ENCODE results near the gene VRK2.

DNA sequence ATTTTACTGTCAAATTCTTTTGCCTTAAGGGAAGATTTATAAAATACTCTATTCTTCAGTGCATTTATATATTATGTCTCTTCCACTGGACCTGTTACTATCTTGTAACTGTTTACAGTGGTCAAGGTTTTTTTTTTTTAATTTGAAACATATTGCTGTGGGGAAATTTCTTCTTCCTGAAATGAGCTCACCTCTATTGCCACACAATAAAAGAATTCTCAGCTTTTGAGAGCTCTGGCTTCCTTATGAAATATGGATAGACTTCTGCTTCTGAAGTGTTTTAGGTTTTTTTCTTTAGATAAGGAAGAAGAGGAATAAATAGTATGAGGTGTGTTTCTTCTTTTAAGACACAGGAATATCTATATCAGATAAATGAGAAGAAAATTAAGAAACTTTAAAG, 7.7 kb downstream of the VRK2 start:
- TF ChIP-seq, protein P1, sequence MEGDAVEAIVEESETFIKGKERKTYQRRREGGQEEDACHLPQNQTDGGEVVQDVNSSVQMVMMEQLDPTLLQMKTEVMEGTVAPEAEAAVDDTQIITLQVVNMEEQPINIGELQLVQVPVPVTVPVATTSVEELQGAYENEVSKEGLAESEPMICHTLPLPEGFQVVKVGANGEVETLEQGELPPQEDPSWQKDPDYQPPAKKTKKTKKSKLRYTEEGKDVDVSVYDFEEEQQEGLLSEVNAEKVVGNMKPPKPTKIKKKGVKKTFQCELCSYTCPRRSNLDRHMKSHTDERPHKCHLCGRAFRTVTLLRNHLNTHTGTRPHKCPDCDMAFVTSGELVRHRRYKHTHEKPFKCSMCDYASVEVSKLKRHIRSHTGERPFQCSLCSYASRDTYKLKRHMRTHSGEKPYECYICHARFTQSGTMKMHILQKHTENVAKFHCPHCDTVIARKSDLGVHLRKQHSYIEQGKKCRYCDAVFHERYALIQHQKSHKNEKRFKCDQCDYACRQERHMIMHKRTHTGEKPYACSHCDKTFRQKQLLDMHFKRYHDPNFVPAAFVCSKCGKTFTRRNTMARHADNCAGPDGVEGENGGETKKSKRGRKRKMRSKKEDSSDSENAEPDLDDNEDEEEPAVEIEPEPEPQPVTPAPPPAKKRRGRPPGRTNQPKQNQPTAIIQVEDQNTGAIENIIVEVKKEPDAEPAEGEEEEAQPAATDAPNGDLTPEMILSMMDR (conservative IDR thresholded peaks at IDR 0.05; ENCODE audit: low read length), result no peak
- TF ChIP-seq EZH2phosphoT487 (IDR thresholded peaks at IDR 0.05; ENCODE audit: borderline replicate concordance, low read depth, low read length), result no peak

Data from OCI-LY7 (cell line).